ENCODE measurements around the gene SLC2A9.

SLC2A9 gene

GRCh38 chr4:9904976-9905587, 116.2 kb downstream of the SLC2A9 start:
- TF ChIP-seq TAF1 (IDR thresholded peaks at IDR 0.05; ENCODE audit: borderline replicate concordance, insufficient read depth, low read length): no peak
- TF ChIP-seq POLR2AphosphoS5 (IDR thresholded peaks at IDR 0.05; ENCODE audit: low read depth, low read length): no peak
- no peak for TF ChIP-seq FOXP2 (optimal IDR thresholded peaks at IDR 0.05; ENCODE audit: borderline replicate concordance, extremely low read depth, extremely low read length, insufficient read depth)
- no peak for TF ChIP-seq SIN3A (IDR thresholded peaks at IDR 0.05; ENCODE audit: borderline replicate concordance, insufficient read depth, low read length)
- no peak for TF ChIP-seq REST (IDR thresholded peaks at IDR 0.05; ENCODE audit: insufficient read depth in 1 of 2, low read depth in 2 of 2, low read length in 2 of 2)

GRCh38 chr4:9903317-9903716, 118.0 kb downstream of the SLC2A9 start:
- TF ChIP-seq SIN3A (IDR thresholded peaks at IDR 0.05; ENCODE audit: borderline replicate concordance, insufficient read depth, low read length) (no peak), POLR2AphosphoS5 (IDR thresholded peaks at IDR 0.05; ENCODE audit: low read depth, low read length) (no peak), REST (IDR thresholded peaks at IDR 0.05; ENCODE audit: insufficient read depth in 1 of 2, low read depth in 2 of 2, low read length in 2 of 2) (no peak), TAF1 (IDR thresholded peaks at IDR 0.05; ENCODE audit: borderline replicate concordance, insufficient read depth, low read length) (no peak), FOXP2 (optimal IDR thresholded peaks at IDR 0.05; ENCODE audit: borderline replicate concordance, extremely low read depth, extremely low read length, insufficient read depth) (no peak)

GRCh38 chr4:9901257-9901656, 120.0 kb downstream of the SLC2A9 start:
- TF ChIP-seq SIN3A (IDR thresholded peaks at IDR 0.05; ENCODE audit: borderline replicate concordance, insufficient read depth, low read length): no peak
- TF ChIP-seq REST (IDR thresholded peaks at IDR 0.05; ENCODE audit: insufficient read depth in 1 of 2, low read depth in 2 of 2, low read length in 2 of 2): no peak
- TF ChIP-seq TAF1 (IDR thresholded peaks at IDR 0.05; ENCODE audit: borderline replicate concordance, insufficient read depth, low read length): no peak
- TF ChIP-seq FOXP2 (optimal IDR thresholded peaks at IDR 0.05; ENCODE audit: borderline replicate concordance, extremely low read depth, extremely low read length, insufficient read depth): no peak
- no peak for TF ChIP-seq POLR2AphosphoS5 (IDR thresholded peaks at IDR 0.05; ENCODE audit: low read depth, low read length)

- TF ChIP-seq FOXP2 (optimal IDR thresholded peaks at IDR 0.05; ENCODE audit: borderline replicate concordance, extremely low read depth, extremely low read length, insufficient read depth): no peak
- no peak for TF ChIP-seq REST (IDR thresholded peaks at IDR 0.05; ENCODE audit: insufficient read depth in 1 of 2, low read depth in 2 of 2, low read length in 2 of 2)
- no peak for TF ChIP-seq TAF1 (IDR thresholded peaks at IDR 0.05; ENCODE audit: borderline replicate concordance, insufficient read depth, low read length)
- no peak for TF ChIP-seq SIN3A (IDR thresholded peaks at IDR 0.05; ENCODE audit: borderline replicate concordance, insufficient read depth, low read length)
- TF ChIP-seq POLR2AphosphoS5 (IDR thresholded peaks at IDR 0.05; ENCODE audit: low read depth, low read length): no peak
Measured at GRCh38 chr4:9899306-9900055, 121.8 kb downstream of the SLC2A9 start.
